H1 (cell line): Measurements from ENCODE around the gene SLC25A24. TPM values are rescaled to one million over a fixed set of nuclear protein-coding genes. Genes with fewer than 3 reads are reported as not detected.
A peak's percentile ranks its signal among the peaks of the same experiment; 100 is the strongest.

Experiments used
- ASH2L ChIP-seq: fragments of 200-600, 300-600 bp; sonication (generic); IDR thresholded peaks from one replicate; pipeline ENCODE4 v1.7.1; 2017; ENCODE audit warnings: low read length
- ATF2 ChIP-seq: IDR thresholded peaks from 2 replicates; pipeline ENCODE4 v1.6.1; 2012; ENCODE audit warnings: low read length, inconsistent platforms
- BACH1 ChIP-seq: IDR thresholded peaks from 2 replicates; pipeline ENCODE4 v1.6.1; 2012; ENCODE audit warnings: low read length, improper control_type of control experiment
- CREB1 ChIP-seq: IDR thresholded peaks from 2 replicates; pipeline ENCODE4 v1.6.1; 2012; ENCODE audit warnings: inconsistent platforms
- EP300 ChIP-seq, 2 experiments: IDR thresholded peaks; 1 replicate in 1 of 2; 2 replicates in 1 of 2; pipeline ENCODE4 v1.6.1; 2011 to 2012; ENCODE audit warnings: low read depth in 2 of 2, low read length in 2 of 2, mild to moderate bottlenecking in 2 of 2, borderline replicate concordance in 1 of 2, inconsistent platforms in 1 of 2, moderate library complexity in 1 of 2
- GTF2F1 ChIP-seq: IDR thresholded peaks from 2 replicates; pipeline ENCODE4 v1.6.1; 2012; ENCODE audit warnings: low read depth, low read length, improper control_type of control experiment, borderline replicate concordance
- HDAC2 ChIP-seq, 2 experiments: fragments of 300-600 bp in 1 of 2; sonication (generic) in 1 of 2; IDR thresholded peaks; 2 replicates each; pipeline ENCODE4 v1.6.1; 2011 to 2012; ENCODE audit warnings: low read depth in 2 of 2, low read length in 2 of 2, mild to moderate bottlenecking in 2 of 2, moderate library complexity in 2 of 2, borderline replicate concordance in 1 of 2, inconsistent platforms in 1 of 2
- HDAC6 ChIP-seq: IDR thresholded peaks from one replicate; pipeline ENCODE4 v1.7.1; 2012; ENCODE audit warnings: low read depth, mild to moderate bottlenecking, inconsistent platforms, low read length, moderate library complexity
- KDM4A ChIP-seq: IDR thresholded peaks from one replicate; pipeline ENCODE4 v1.7.1; 2012; ENCODE audit warnings: low read depth, mild to moderate bottlenecking, moderate library complexity, low read length, inconsistent platforms; ENCODE audit not compliant: severe bottlenecking
- PHF8 ChIP-seq: fragments of 200-600 bp; sonication (generic); conservative IDR thresholded peaks from 2 replicates; pipeline ENCODE4 v1.7.1; 2012; ENCODE audit warnings: low read depth, mild to moderate bottlenecking, inconsistent platforms, low read length, moderate library complexity
- POLR2A ChIP-seq, 2 experiments: IDR thresholded peaks; 1 replicate in 1 of 2; 2 replicates in 1 of 2; pipeline ENCODE4 v1.6.1; 2011; ENCODE audit warnings: low read depth in 2 of 2, low read length in 2 of 2, mild to moderate bottlenecking in 2 of 2; ENCODE audit errors: control extremely low read depth in 1 of 2
- RBBP5 ChIP-seq: IDR thresholded peaks from 2 replicates; pipeline ENCODE4 v1.7.1; 2012; ENCODE audit warnings: low read depth, mild to moderate bottlenecking, inconsistent platforms, low read length, moderate library complexity, borderline replicate concordance
- SAP30 ChIP-seq: fragments of 300-600 bp; sonication (generic); IDR thresholded peaks from 2 replicates; pipeline ENCODE4 v1.7.1; 2012; ENCODE audit warnings: low read length, moderate library complexity, mild to moderate bottlenecking, inconsistent platforms; ENCODE audit not compliant: insufficient read depth, insufficient replicate concordance
- TBP ChIP-seq: IDR thresholded peaks from 2 replicates; pipeline ENCODE4 v1.6.1; 2011; ENCODE audit warnings: low read depth, low read length, improper control_type of control experiment
- TEAD4 ChIP-seq: IDR thresholded peaks from 2 replicates; pipeline ENCODE4 v1.6.1; 2012; ENCODE audit warnings: low read depth, low read length, inconsistent platforms, mixed read lengths
- polyA plus RNA-seq, 7 experiments: library from polyadenylated mRNA; depleted of rRNA in 3 of 7; stranded (reverse) in 5 of 7; unstranded in 2 of 7; fragments of >200 nt in 5 of 7; fragments of 200-250 nt in 2 of 7; gene quantifications; 1 replicate in 5 of 7; 2 replicates in 1 of 7; 4 replicates in 1 of 7; pipeline versions ENCODE4 v1.2.1 to v1.2.3, GENCODE V29; 2011 to 2013; ENCODE audit warnings: missing spikeins in 2 of 7, mixed read lengths in 2 of 7
- total RNA-seq: library from RNA; stranded (reverse); fragmentation: NEBNext Ultra II Directional; extraction: Animal tissue kit (Norgen Biotek cat#: 25700); gene quantifications from 2 replicates; pipeline ENCODE4 v1.2.1, GENCODE V29; 2021
- TF ChIP-seq, protein P1 (sequence below): IDR thresholded peaks from 2 replicates; pipeline ENCODE4 v1.6.1; 2012; ENCODE audit warnings: inconsistent platforms

SLC25A24 gene
- total and polyA plus RNA-seq, 2 of the 8 experiments (the other 6 are each of a cell fraction or from before 2014, with no cell fraction given): 13.6 to 40.6 TPM

GRCh38 chr1:108199781-108200686, at the start of gene SLC25A24 (continued):
- TF ChIP-seq BACH1 (peak; percentile 44), HDAC6 (no peak), POLR2A (IDR thresholded peaks at IDR 0.05; ENCODE audit: control extremely low read depth in 1 of 2, low read depth in 2 of 2, low read length in 2 of 2) (peak in 1 of 2 experiments; percentile 51; a peak in 2 of 3 replicates), GTF2F1 (no peak), PHF8 (peak; percentile 53), SAP30 (no peak), CREB1 (0 out of 2 replicates have a peak, but pooled peaks have one; percentile 25), TEAD4 (no peak), TBP (peak; percentile 43; the same call in 1 of the 2 replicates), HDAC2 (IDR thresholded peaks at IDR 0.05; ENCODE audit: borderline replicate concordance in 1 of 2, low read depth in 2 of 2, low read length in 2 of 2) (peak; percentile 58 to 90; a peak in 3 of 4 replicates), EP300 (IDR thresholded peaks at IDR 0.05; ENCODE audit: borderline replicate concordance in 1 of 2, low read depth in 2 of 2, low read length in 2 of 2) (no peak), ATF2 (no peak), KDM4A (peak; percentile 90), RBBP5 (peak; percentile 82), ASH2L (peak; percentile 86)
- TF ChIP-seq, protein P1, sequence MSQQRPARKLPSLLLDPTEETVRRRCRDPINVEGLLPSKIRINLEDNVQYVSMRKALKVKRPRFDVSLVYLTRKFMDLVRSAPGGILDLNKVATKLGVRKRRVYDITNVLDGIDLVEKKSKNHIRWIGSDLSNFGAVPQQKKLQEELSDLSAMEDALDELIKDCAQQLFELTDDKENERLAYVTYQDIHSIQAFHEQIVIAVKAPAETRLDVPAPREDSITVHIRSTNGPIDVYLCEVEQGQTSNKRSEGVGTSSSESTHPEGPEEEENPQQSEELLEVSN: peak; percentile 37; the same call in 1 of the 2 replicates
